H1 (cell line): ENCODE results near the gene GFRA4.

Experiments
- POLR2AphosphoS5 ChIP-seq: IDR thresholded peaks from 2 replicates; pipeline ENCODE4 v1.6.1; 2011; ENCODE audit warnings: low read depth, low read length
- POU5F1 ChIP-seq: IDR thresholded peaks from 2 replicates; pipeline ENCODE4 v1.6.1; 2011; ENCODE audit warnings: low read depth, mild to moderate bottlenecking, low read length, moderate library complexity
- TF ChIP-seq, protein P1 (sequence below): IDR thresholded peaks from 2 replicates; pipeline ENCODE4 v1.6.1; 2012; ENCODE audit warnings: low read length, inconsistent platforms
- TF ChIP-seq, protein P2 (sequence below), 3 experiments: IDR thresholded peaks; 1 replicate in 2 of 3; 2 replicates in 1 of 3; pipeline versions ENCODE4 v1.5.1 to v1.6.1; 2011; ENCODE audit warnings: low read length in 3 of 3, mild to moderate bottlenecking in 3 of 3, inconsistent platforms in 2 of 3, low read depth in 1 of 3, moderate library complexity in 1 of 3; ENCODE audit not compliant: insufficient read depth in 1 of 3; ENCODE audit errors: control extremely low read depth in 1 of 3

DNA sequence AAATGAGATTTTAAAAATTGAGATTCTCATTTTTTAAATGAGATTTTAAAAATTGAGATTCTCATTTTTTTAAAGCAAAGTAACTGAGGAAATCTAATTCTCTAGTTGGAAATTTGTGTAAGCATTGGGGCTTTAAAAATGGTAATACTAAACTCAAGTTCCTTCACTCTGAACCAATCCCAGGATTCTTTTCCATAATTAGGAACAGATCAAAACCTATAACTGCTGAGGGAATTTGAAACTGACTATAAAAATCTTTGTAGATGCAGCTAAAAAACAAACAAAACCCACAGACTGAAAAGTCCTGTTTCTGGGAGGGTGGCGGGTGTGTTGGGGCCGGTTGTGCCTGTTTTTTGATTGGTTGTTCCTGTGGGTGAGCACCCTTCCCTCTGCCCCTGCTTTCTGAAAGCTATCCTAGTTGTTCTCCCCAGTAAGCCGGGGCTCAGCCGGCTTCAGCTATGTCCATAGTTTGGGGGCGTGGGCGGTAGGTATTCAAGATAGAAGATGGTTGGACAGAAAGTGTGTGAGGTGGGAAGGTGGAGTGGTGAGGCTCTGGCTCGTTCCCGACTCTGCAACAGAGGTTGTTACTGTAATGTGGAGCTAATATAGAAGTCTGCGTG lies 49.3 kb downstream of the GFRA4 start:
- TF ChIP-seq, protein P1, sequence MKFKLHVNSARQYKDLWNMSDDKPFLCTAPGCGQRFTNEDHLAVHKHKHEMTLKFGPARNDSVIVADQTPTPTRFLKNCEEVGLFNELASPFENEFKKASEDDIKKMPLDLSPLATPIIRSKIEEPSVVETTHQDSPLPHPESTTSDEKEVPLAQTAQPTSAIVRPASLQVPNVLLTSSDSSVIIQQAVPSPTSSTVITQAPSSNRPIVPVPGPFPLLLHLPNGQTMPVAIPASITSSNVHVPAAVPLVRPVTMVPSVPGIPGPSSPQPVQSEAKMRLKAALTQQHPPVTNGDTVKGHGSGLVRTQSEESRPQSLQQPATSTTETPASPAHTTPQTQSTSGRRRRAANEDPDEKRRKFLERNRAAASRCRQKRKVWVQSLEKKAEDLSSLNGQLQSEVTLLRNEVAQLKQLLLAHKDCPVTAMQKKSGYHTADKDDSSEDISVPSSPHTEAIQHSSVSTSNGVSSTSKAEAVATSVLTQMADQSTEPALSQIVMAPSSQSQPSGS = no peak
- no peak for TF ChIP-seq POU5F1
- TF ChIP-seq, protein P2, sequence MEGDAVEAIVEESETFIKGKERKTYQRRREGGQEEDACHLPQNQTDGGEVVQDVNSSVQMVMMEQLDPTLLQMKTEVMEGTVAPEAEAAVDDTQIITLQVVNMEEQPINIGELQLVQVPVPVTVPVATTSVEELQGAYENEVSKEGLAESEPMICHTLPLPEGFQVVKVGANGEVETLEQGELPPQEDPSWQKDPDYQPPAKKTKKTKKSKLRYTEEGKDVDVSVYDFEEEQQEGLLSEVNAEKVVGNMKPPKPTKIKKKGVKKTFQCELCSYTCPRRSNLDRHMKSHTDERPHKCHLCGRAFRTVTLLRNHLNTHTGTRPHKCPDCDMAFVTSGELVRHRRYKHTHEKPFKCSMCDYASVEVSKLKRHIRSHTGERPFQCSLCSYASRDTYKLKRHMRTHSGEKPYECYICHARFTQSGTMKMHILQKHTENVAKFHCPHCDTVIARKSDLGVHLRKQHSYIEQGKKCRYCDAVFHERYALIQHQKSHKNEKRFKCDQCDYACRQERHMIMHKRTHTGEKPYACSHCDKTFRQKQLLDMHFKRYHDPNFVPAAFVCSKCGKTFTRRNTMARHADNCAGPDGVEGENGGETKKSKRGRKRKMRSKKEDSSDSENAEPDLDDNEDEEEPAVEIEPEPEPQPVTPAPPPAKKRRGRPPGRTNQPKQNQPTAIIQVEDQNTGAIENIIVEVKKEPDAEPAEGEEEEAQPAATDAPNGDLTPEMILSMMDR (IDR thresholded peaks at IDR 0.05; ENCODE audit: control extremely low read depth in 1 of 3, insufficient read depth in 1 of 3, low read depth in 1 of 3, low read length in 3 of 3) = no peak
- no peak for TF ChIP-seq POLR2AphosphoS5
